Measurements from ENCODE around the gene PACSIN1.

DNA sequence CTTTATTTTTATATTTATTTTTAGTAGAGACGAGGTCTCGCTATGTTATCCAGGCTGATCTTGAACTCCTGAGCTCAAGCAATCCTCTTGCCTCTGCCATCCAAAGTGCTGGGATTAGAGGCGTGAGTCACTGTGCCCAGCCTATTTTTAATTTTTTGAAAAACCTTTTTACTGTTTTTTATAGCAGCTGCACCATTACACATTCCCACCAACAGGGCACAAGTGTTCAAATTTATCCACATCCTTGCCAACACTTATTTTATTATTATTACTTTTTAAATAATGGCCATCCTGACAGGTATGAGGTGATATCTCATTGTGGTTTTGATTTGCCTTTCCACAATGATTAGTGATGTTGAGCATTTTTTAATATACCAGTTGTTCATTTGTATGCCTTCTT, 42.5 kb downstream of the PACSIN1 start:
- TF ChIP-seq CTCF (IDR thresholded peaks at IDR 0.05; ENCODE audit: low read depth, low read length, missing input control) (no peak), FOXA1 (IDR thresholded peaks at IDR 0.05) (no peak), ZBTB33 (IDR thresholded peaks at IDR 0.05) (no peak), MAX (IDR thresholded peaks at IDR 0.05) (no peak), TAF1 (conservative IDR thresholded peaks at IDR 0.05) (no peak)
